GM21529 (cell line): Measurements from ENCODE around the gene CDH16.
"Not testable (repeated sequence)": the region's sequence is repeated elsewhere in the genome, so short reads cannot be mapped to it uniquely, and the experiment has no call there.

Experiments
- ATAC-seq: cut with Tn5 transposase; IDR thresholded peaks from one replicate; pipeline ENCODE4 v1.9.1; 2021; ENCODE audit not compliant: unreplicated experiment

CDH16 gene

GRCh38 chr16:66948134-66948836 is 29.6 kb upstream of the CDH16 start:
- no peak for ATAC-seq

GRCh38 chr16:66947302-66948065 is 28.8 kb upstream of the CDH16 start:
- peak; percentile 66 for ATAC-seq

- ATAC-seq: no peak
These were observed 28.3 kb upstream of the CDH16 start for GRCh38 chr16:66946974-66947301.

GRCh38 chr16:66946541-66946940 is 27.9 kb upstream of the CDH16 start:
- ATAC-seq: no peak

- ATAC-seq: no peak
These were observed 27.3 kb upstream of the CDH16 start for GRCh38 chr16:66945939-66946338.

- ATAC-seq: not testable (repeated sequence)
These were observed 26.3 kb upstream of the CDH16 start for GRCh38 chr16:66944971-66945370.

- ATAC-seq: no peak
These were observed 25.4 kb upstream of the CDH16 start for GRCh38 chr16:66944054-66944441.

GRCh38 chr16:66943426-66944053 is 24.9 kb upstream of the CDH16 start:
- no peak for ATAC-seq

GRCh38 chr16:66942981-66943380 is 24.3 kb upstream of the CDH16 start:
- ATAC-seq: no peak

GRCh38 chr16:66940236-66940635 is 21.6 kb upstream of the CDH16 start:
- ATAC-seq: no peak

- no peak for ATAC-seq
These were observed 20.7 kb upstream of the CDH16 start for GRCh38 chr16:66939366-66939765.

GRCh38 chr16:66937725-66938337 is 19.1 kb upstream of the CDH16 start:
- ATAC-seq: no peak

GRCh38 chr16:66936889-66937554 is 18.3 kb upstream of the CDH16 start:
- no peak for ATAC-seq

- no peak for ATAC-seq
These were observed 17.8 kb upstream of the CDH16 start for GRCh38 chr16:66936462-66936861.

- ATAC-seq: no peak
These were observed 16.8 kb upstream of the CDH16 start, which contains the start of gene CES2 for GRCh38 chr16:66935314-66936011. Gene CES2, plus strand, starts transcription at chr16:66935516. Its CDS starts 120 bp downstream, at chr16:66935636.

- peak; percentile 7 for ATAC-seq
These were observed 16.2 kb upstream of the CDH16 start for GRCh38 chr16:66934839-66935313.

GRCh38 chr16:66934138-66934838 is 15.6 kb upstream of the CDH16 start, which contains the start of gene CIAO2B:
Gene CIAO2B, minus strand, starts transcription at chr16:66934402. Its CDS starts 38 bp downstream, at chr16:66934364.
- ATAC-seq: peak; percentile 74

- no peak for ATAC-seq
These were observed 15.1 kb upstream of the CDH16 start for GRCh38 chr16:66933776-66934137.

- ATAC-seq: no peak
These were observed 13.4 kb upstream of the CDH16 start for GRCh38 chr16:66932076-66932475.

GRCh38 chr16:66931665-66932064 is 13.0 kb upstream of the CDH16 start:
- no peak for ATAC-seq
